HUES48 (cell line): ENCODE results near the gene TSPO.

Experiments
- H3K27ac ChIP-seq: one replicate; pipeline ENCODE4 v1.7.0; 2013; ENCODE audit warnings: low read depth, low read length, inconsistent platforms
- H3K27me3 ChIP-seq: 2 replicates; pipeline ENCODE4 v1.6.1; 2013; ENCODE audit warnings: mild to moderate bottlenecking, low read length; ENCODE audit not compliant: control insufficient read depth, insufficient read depth
- H3K36me3 ChIP-seq: 2 replicates; pipeline ENCODE4 v1.6.1; 2013; ENCODE audit warnings: low read length; ENCODE audit not compliant: control insufficient read depth, insufficient read depth
- H3K4me1 ChIP-seq: 2 replicates; pipeline ENCODE4 v1.6.1; 2013; ENCODE audit warnings: mild to moderate bottlenecking, low read length; ENCODE audit not compliant: control insufficient read depth, insufficient read depth
- H3K4me3 ChIP-seq: 2 replicates; pipeline ENCODE4 v1.5.1; 2013; ENCODE audit warnings: mild to moderate bottlenecking, low read depth, low read length
- H3K9ac ChIP-seq: 2 replicates; pipeline ENCODE4 v1.6.1; 2013; ENCODE audit warnings: mild to moderate bottlenecking, low read depth, low read length, moderate library complexity
- H3K9me3 ChIP-seq: 2 replicates; pipeline ENCODE4 v1.6.1; 2013; ENCODE audit warnings: low read length; ENCODE audit not compliant: control insufficient read depth, insufficient read depth

TSPO gene

DNA sequence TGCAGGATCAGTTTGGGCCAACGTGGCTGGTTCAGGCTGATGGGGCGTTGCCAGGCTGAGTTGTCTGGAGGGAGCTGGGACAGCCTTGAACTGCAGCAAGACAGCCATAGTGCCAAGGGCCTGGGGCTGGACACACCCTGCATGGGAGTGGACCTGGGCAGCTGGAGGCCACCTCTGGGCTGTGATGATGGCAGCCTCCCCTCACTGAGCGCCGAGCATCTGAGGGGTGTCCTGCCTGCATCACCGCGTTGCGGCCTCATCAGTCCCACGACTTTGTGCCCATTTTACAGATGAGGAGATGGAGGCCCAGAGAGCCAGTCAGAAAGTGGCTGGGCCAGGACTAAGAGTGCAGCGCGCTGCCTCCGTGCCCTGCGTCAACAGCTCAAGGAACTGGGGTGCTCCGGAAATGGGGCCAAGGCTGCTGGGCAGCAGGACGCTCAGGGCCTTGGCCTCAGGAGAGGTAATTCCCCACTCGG is 590 bp upstream of the TSPO start:
- H3K27ac ChIP-seq = no peak overlapping the region
- H3K4me1 ChIP-seq = peaks cover 7% of the 10 kb centered on the region; the same call in 1 of the 2 replicates
- no peaks in the 10 kb centered on the region for H3K36me3 ChIP-seq
- peak overlapping the region; percentile 54 for H3K4me3 ChIP-seq
- H3K9me3 ChIP-seq = no peaks in the 10 kb centered on the region
- H3K9ac ChIP-seq = no peak overlapping the region
- H3K27me3 ChIP-seq = peaks cover 8% of the 10 kb centered on the region; the same call in 1 of the 2 replicates

DNA sequence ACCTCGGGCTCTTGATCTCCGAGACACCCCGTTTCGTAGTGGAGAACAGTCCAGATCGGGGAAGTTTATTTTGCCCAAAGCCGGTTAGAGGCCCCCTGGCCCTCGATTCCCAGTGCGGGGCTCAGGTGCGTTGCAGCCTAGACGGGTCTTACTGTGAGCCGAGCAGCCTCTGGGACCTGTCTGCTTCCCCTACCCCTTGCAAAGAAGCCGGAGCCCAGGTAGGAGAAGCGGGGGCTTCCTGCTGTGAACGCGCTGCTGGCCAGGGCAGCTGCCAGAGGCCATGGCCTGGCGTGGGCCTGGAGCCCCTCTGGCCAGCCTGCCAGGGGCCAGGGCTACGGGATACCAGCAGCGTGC is 621 bp downstream of the TSPO start:
- Histone ChIP-seq H3K9ac (no peak overlapping the region), H3K36me3 (no peaks in the 10 kb centered on the region), H3K9me3 (no peaks in the 10 kb centered on the region), H3K4me3 (peak overlapping the region; percentile 59; the same call in 1 of the 2 replicates), H3K4me1 (peaks cover 7% of the 10 kb centered on the region; the same call in 1 of the 2 replicates), H3K27me3 (peaks cover 8% of the 10 kb centered on the region; the same call in 1 of the 2 replicates), H3K27ac (no peak overlapping the region)

DNA sequence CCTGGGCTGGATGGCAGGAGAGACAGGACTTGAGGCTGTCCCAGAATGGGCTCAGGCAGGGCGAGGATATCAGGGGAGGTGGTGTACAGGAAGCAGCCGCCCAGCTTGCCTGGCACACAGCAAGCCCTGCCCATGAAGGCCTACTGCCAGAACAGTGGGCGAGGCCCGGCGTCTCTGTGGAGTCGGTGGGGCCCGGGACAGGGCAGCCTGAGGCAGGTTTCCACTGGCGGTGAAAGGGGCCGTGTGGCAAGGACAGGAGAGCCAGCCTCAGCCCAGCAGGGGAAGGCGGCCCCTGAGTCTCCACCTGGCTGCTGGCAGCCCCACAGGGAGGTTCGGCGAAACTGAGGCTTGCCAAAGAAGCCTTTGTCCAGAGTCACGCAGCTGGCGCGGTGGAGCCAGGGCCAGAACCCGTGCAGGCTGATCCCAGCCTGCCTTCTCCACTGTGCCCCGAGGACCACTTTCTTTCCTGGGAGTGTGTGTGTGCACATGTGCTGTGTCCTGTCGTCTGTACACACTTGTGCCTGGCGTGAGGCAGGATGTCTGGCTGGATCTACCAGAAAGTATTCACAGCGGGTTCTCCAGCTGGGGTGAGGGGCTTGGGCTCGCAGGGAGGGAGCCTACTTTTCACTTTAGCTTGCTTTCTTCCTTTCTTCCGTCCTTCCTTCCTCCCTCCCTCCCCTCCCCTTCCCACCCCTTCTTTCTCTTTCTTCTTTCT is 1.2 kb downstream of the TSPO start:
- Histone ChIP-seq H3K27me3 (peaks cover 8% of the 10 kb centered on the region; the same call in 1 of the 2 replicates), H3K27ac (no peak overlapping the region), H3K4me1 (peaks cover 7% of the 10 kb centered on the region; the same call in 1 of the 2 replicates), H3K9ac (no peak overlapping the region), H3K4me3 (peak overlapping the region; percentile 59; the same call in 1 of the 2 replicates), H3K9me3 (no peaks in the 10 kb centered on the region), H3K36me3 (no peaks in the 10 kb centered on the region)

DNA sequence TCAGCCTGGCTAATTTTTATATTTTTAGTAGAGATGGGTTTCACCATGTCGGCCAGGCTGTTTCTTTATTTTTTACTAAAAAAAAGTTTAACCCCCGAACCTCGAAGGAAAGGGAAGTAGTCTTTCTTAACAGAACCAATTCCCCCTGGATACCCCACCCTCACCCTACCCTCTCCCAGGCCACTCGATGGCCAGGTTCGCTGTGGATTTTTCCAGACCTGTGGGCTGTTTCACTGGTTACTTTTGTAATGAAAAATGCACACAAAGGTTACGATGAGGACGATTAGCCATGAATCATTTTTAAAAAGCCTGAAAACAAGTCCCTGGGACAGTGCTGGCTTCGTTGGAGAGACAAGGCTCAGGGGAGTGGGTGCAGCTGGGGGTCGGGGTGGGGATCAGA is 2.5 kb downstream of the TSPO start:
- no peak overlapping the region for H3K27ac ChIP-seq
- no peaks in the 10 kb centered on the region for H3K9me3 ChIP-seq
- no peak overlapping the region for H3K4me3 ChIP-seq
- H3K36me3 ChIP-seq = no peaks in the 10 kb centered on the region
- no peak overlapping the region for H3K9ac ChIP-seq
- H3K4me1 ChIP-seq = peaks cover 7% of the 10 kb centered on the region; the same call in 1 of the 2 replicates
- peaks cover 8% of the 10 kb centered on the region; the same call in 1 of the 2 replicates for H3K27me3 ChIP-seq

DNA sequence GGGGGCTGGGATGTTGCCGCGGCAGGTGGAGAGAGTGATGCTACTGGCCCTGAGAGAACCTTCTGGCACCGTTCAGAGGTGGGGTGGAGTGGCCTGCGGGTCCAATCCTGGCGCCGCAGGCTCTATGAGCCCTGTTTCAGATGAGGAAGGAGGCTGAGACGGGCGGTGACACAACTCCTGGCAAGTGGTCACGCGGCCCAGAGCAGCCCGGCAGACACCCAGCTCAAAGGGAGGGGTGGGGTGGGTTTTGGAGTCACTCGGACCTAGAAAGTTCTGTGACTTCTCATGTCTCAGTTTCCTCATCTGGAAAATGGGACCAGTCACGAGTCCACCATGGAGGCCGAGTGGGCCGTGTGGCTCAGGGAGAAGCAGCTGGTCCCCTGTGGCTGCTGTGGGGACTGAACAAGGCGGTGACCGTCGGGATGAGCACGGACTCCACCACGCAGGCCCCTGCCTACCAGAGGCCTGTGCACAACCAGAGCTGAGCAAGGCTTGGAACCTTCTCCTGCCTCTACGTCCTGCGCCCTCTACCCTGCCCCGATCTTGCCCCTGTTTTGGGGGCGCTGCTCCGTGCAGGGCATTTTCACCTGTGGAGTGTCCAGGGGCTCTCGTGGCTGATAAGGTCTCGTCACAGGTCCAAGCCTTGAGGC is 3.7 kb downstream of the TSPO start:
- H3K36me3 ChIP-seq = no peaks in the 10 kb centered on the region
- H3K4me1 ChIP-seq = peaks cover 7% of the 10 kb centered on the region; the same call in 1 of the 2 replicates
- no peak overlapping the region for H3K9ac ChIP-seq
- H3K4me3 ChIP-seq = no peak overlapping the region
- H3K9me3 ChIP-seq = no peaks in the 10 kb centered on the region
- H3K27me3 ChIP-seq = peaks cover 8% of the 10 kb centered on the region; the same call in 1 of the 2 replicates
- no peak overlapping the region for H3K27ac ChIP-seq

DNA sequence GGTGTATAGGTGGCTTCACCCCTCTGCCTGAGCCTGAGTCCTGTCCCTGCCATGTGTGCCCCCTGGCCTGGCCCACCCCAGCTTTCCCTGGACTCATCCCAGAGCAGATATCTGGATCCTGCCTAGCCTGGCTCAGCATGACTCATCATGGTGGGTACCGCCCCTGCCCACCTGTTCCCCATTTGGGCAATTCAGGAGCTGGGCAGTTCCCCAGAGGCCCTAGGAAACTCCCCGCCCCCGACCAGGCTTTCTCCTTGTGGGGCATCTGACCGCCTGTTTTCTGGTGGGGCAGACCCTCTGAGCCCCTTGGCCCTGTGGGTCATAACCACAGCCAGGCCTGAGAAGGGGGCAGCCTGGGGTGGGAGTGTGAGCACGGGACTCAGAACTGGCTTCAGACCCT is 4.4 kb downstream of the TSPO start:
- Histone ChIP-seq H3K9ac (no peak overlapping the region), H3K9me3 (no peaks in the 10 kb centered on the region), H3K4me1 (peaks cover 7% of the 10 kb centered on the region; the same call in 1 of the 2 replicates), H3K27me3 (peaks cover 6% of the 10 kb centered on the region; the same call in 1 of the 2 replicates), H3K4me3 (no peak overlapping the region), H3K27ac (no peak overlapping the region), H3K36me3 (no peaks in the 10 kb centered on the region)

DNA sequence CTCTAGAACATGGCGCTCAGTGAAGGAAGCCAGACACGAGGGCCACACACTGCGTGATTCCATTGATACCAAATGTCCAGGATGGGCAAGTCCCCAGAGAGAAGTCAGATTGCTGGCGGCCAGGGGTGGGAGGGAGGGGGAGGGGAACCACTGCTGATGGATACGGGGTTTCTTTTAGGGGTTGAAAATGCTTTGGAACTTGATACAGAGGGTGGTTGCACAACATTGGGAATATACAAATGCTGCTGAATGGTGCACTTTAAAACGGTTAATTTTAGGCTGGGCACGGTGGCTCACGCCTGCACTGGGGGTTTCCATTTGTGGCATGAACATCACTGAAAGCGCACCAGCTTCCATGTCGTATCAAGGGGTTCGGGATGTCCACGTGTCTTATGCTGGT is 5.1 kb downstream of the TSPO start:
- Histone ChIP-seq H3K9me3 (no peaks in the 10 kb centered on the region), H3K9ac (no peak overlapping the region), H3K27ac (no peak overlapping the region), H3K36me3 (no peaks in the 10 kb centered on the region), H3K27me3 (peaks cover 3% of the 10 kb centered on the region; the same call in 1 of the 2 replicates), H3K4me3 (no peak overlapping the region), H3K4me1 (peaks cover 7% of the 10 kb centered on the region; the same call in 1 of the 2 replicates)

DNA sequence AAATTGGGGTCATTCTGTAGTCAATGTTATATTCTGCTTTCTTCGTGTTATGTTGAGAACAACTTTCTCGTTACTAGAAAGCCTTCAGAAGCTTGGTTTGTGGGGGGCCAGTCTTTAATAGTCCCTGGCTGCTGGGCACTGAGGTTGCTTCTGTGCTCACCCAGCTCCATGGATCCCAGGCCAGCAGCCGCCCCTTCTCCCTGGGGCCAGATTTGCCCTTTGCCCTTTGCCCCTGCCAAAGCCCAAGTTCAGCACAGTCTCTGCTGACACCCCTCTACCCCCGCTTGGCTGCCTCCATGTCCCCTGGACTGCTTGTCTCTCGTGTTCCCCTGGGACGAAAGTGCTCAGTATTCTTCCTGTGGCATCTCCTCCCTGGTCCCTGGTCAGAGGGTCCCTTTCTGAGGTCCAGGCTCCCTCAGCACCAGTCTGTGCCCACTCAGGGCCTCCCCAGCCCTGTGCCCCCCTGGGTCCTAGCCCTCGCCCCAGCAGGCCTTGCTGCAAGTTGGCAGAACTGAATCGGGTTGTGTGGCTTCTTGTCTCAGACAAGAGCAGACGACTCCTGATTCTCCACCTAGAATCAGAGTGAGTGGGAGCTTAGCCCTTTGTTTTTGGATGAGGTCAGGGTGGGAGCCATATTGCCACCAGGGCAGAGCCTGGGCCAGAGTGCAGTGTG is 6.7 kb downstream of the TSPO start:
- Histone ChIP-seq H3K9me3 (no peaks in the 10 kb centered on the region), H3K9ac (no peak overlapping the region)

DNA sequence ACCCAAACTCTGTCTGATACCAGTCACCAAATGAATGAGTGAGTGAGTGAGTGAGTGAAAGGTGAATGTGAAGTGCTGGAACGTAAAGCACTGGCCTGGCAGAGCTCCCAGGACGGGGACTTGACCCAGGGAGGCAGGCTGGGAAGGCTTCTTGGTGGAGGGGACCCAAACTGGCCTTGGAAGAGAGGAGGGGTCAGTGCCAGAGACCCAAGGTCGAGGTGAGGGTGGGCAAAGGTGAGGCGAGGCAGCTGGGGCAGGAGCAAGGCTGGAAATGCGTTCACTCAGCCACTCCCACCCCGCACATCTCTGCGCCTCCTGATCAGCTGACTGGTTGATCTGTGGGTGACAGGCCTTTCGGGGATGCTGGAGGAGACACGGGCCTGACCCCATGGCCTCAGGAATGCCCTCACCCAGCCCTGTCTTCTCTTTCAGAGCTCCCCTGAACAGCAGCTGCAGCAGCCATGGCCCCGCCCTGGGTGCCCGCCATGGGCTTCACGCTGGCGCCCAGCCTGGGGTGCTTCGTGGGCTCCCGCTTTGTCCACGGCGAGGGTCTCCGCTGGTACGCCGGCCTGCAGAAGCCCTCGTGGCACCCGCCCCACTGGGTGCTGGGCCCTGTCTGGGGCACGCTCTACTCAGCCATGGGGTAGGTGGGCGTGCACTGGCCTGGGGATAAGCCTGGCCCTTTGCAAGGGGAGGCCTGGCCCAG is 7.6 kb downstream of the TSPO start:
- Histone ChIP-seq H3K9me3 (no peaks in the 10 kb centered on the region), H3K27me3 (no peaks in the 10 kb centered on the region), H3K4me1 (no peaks in the 10 kb centered on the region; the same call in 1 of the 2 replicates), H3K27ac (no peak overlapping the region), H3K36me3 (no peaks in the 10 kb centered on the region), H3K9ac (no peak overlapping the region), H3K4me3 (no peak overlapping the region)

More for the DNA sequence above, 6.7 kb downstream of the TSPO start:
- Histone ChIP-seq H3K4me1 (no peaks in the 10 kb centered on the region; the same call in 1 of the 2 replicates), H3K27me3 (no peaks in the 10 kb centered on the region), H3K4me3 (no peak overlapping the region), H3K27ac (no peak overlapping the region), H3K36me3 (no peaks in the 10 kb centered on the region)

DNA sequence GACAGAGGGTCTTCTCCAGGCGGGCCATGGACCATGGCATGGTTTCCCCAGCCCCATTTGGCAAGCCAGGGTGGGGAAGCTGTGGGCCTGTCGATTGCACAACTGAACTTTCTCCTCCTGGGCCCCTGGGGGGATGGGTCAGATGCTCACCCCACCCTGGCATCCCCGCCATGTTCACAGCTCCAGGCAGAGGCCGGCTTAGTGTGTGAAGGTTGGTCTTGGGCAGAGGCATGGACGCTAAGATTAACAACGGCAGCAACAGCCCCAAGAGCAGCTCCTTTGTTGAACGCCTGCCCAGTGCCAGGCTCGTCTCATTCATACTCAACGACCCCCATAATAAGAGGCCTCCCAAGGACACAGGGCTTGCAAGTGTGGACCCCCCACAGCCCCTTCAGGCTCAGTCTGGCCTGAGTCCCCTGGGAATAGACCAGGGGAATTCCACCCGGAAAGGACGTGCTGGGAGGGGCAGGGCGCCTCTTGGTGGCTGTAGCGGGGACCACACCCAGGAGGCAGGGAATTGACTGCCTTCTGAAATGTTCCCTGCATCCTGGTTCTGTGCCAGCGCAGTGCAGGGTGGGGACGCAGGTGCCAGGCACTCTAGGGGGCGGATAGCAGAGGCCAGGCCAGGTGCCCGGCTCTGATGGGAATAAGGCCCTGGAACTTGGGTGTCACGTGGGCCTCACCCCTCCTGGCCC is 8.3 kb downstream of the TSPO start:
- no peak overlapping the region for H3K9ac ChIP-seq
- no peak overlapping the region for H3K4me3 ChIP-seq
- H3K4me1 ChIP-seq = no peaks in the 10 kb centered on the region; the same call in 1 of the 2 replicates
- no peaks in the 10 kb centered on the region for H3K27me3 ChIP-seq
- no peaks in the 10 kb centered on the region for H3K36me3 ChIP-seq
- no peak overlapping the region for H3K27ac ChIP-seq
- no peaks in the 10 kb centered on the region for H3K9me3 ChIP-seq
